Neural cell (in vitro differentiated cells): ENCODE results near the gene ZNF516.

Experiments
- EP300 ChIP-seq: fragments of 450-650 bp; conservative IDR thresholded peaks from 2 replicates; pipeline ENCODE4 v1.6.1; 2014; ENCODE audit warnings: antibody characterized with exemption, mild to moderate bottlenecking, moderate library complexity; ENCODE audit not compliant: poor library complexity, severe bottlenecking
- EZH2 ChIP-seq: fragments of 200-600, 300-800 bp; shearing (Covaris generic), sonication (generic); IDR thresholded peaks from 2 replicates; pipeline ENCODE4 v1.6.1; 2014; ENCODE audit warnings: antibody characterized with exemption, low read length, borderline replicate concordance, mild to moderate bottlenecking; ENCODE audit not compliant: insufficient read depth, poor library complexity, severe bottlenecking
- MXI1 ChIP-seq: fragments of 450-650 bp; conservative IDR thresholded peaks from 2 replicates; pipeline ENCODE4 v1.6.1; 2014; ENCODE audit warnings: antibody characterized with exemption, mild to moderate bottlenecking; ENCODE audit not compliant: poor library complexity, severe bottlenecking
- POLR2AphosphoS5 ChIP-seq: IDR thresholded peaks from 2 replicates; pipeline ENCODE4 v1.6.1; 2012
- TF ChIP-seq, protein P1 (sequence below): fragments of 450-650 bp; IDR thresholded peaks from 2 replicates; pipeline ENCODE4 v1.5.1; 2014; ENCODE audit warnings: antibody characterized with exemption, mild to moderate bottlenecking, moderate library complexity; ENCODE audit not compliant: poor library complexity, severe bottlenecking

DNA sequence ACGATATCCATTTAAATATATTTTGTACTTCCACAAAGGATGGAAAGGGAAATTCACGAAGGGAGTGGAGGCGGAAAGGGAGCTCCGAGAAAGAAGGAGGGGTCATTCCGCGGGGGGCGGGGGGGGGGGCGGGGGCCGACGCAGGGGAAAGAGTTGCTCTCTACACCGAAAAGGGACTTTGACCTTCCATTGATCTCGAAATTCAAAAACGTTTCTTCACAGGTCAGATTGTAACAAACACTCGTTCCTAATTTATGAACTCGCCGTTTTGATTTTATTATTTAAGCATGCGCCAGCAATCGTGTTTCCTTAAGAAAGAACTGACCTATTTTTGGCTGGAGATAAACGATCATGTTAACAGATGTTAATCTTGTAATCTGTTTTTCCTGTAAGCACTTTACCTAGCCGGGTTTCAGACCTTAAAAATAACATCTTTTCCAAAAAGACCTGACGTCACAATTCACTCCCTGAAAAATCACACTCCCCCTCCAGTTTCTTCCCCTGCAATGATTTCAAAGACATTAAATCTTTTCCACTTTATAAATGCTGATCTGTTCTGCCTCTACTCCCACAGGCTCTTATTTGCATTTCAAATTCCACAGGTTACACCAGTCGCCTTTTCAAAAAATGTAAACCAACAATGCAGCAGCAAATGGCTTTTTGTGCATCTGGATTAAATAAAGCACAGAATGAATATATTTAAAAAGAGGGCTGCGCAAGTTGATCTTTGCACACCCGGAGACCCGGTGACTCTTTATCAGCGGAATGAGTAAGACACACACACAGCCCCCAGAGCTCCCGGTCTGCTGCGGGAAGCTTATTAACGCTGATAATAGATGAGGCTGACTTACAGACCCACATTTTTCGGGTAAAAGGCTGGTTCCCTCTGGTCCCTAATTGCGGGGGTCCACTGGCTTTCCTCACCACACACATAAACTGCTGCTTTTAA, 1.6 kb downstream of the ZNF516 start:
- no peak for TF ChIP-seq EP300
- TF ChIP-seq, protein P1, sequence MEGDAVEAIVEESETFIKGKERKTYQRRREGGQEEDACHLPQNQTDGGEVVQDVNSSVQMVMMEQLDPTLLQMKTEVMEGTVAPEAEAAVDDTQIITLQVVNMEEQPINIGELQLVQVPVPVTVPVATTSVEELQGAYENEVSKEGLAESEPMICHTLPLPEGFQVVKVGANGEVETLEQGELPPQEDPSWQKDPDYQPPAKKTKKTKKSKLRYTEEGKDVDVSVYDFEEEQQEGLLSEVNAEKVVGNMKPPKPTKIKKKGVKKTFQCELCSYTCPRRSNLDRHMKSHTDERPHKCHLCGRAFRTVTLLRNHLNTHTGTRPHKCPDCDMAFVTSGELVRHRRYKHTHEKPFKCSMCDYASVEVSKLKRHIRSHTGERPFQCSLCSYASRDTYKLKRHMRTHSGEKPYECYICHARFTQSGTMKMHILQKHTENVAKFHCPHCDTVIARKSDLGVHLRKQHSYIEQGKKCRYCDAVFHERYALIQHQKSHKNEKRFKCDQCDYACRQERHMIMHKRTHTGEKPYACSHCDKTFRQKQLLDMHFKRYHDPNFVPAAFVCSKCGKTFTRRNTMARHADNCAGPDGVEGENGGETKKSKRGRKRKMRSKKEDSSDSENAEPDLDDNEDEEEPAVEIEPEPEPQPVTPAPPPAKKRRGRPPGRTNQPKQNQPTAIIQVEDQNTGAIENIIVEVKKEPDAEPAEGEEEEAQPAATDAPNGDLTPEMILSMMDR = no peak
- TF ChIP-seq EZH2 = no peak
- TF ChIP-seq MXI1 = no peak
- TF ChIP-seq POLR2AphosphoS5 = no peak
